Measurements from ENCODE around the gene ATAD3C. TPM values are rescaled to one million over a fixed set of nuclear protein-coding genes. Genes with fewer than 3 reads are reported as not detected.
A peak's percentile ranks its signal among the peaks of the same experiment; 100 is the strongest.

Gene ATAD3C
- total RNA-seq, 1 donor from 2014 or later, result 1.8 TPM

GRCh38 chr1:1400576-1401456 lies 48.7 kb upstream of the ATAD3C start:
- no peaks in the 10 kb centered on the region for H3K27me3 Mint-ChIP-seq (ENCODE audit: low read depth, unreplicated experiment)

GRCh38 chr1:1401457-1402010 lies 48.0 kb upstream of the ATAD3C start:
- H3K9me3 Mint-ChIP-seq (ENCODE audit: unreplicated experiment), result no peaks in the 10 kb centered on the region
- FAIRE-seq, result no peak
- no peaks in the 10 kb centered on the region for H3K27me3 Mint-ChIP-seq (ENCODE audit: low read depth, unreplicated experiment)
- TF ChIP-seq EZH2 (IDR thresholded peaks at IDR 0.05; ENCODE audit: insufficient read depth, low read length), result no peak
- no peak for TF ChIP-seq CTCF (IDR thresholded peaks at IDR 0.05; ENCODE audit: insufficient read depth, low read depth, low read length)
- peaks cover 40% of the 10 kb centered on the region for H3K4me1 Mint-ChIP-seq (ENCODE audit: low read depth, unreplicated experiment)
- H3K4me3 Mint-ChIP-seq (ENCODE audit: unreplicated experiment), result peak overlapping the region; percentile 92
- Histone ChIP-seq H3K9me3 (ENCODE audit: insufficient read depth, low read depth, low read length) (no peaks in the 10 kb centered on the region), H3K27me3 (ENCODE audit: insufficient read depth, low read length) (no peaks in the 10 kb centered on the region), H4K20me1 (ENCODE audit: insufficient read depth, low read length) (peaks cover 42% of the 10 kb centered on the region), H3K27ac (ENCODE audit: low read depth, low read length) (no peak overlapping the region), H3K4me3 (ENCODE audit: insufficient read depth, low read depth, low read length) (no peak overlapping the region), H2AFZ (ENCODE audit: low read depth, low read length) (no peak overlapping the region), H3K9ac (ENCODE audit: low read length) (peak overlapping the region; percentile 94), H3K36me3 (ENCODE audit: insufficient read depth, low read length) (peaks cover 33% of the 10 kb centered on the region), H3K4me2 (ENCODE audit: low read length) (peak overlapping the region; percentile 98), H3K4me1 (ENCODE audit: insufficient read depth, low read length) (peaks cover 40% of the 10 kb centered on the region), H3K79me2 (ENCODE audit: insufficient read depth, low read length) (peaks cover 86% of the 10 kb centered on the region)
- no peak for DNase-seq (ENCODE audit: low read depth)
- peaks cover 21% of the 10 kb centered on the region for H3K36me3 Mint-ChIP-seq (ENCODE audit: low read depth, unreplicated experiment)
- H3K27ac Mint-ChIP-seq (ENCODE audit: unreplicated experiment), result peak overlapping the region; percentile 90

More at GRCh38 chr1:1400576-1401456, 48.7 kb upstream of the ATAD3C start:
- Histone ChIP-seq H3K27ac (ENCODE audit: low read depth, low read length) (peak overlapping the region; percentile 73), H3K79me2 (ENCODE audit: insufficient read depth, low read length) (peaks cover 85% of the 10 kb centered on the region), H3K27me3 (ENCODE audit: insufficient read depth, low read length) (no peaks in the 10 kb centered on the region), H2AFZ (ENCODE audit: low read depth, low read length) (no peak overlapping the region), H3K4me2 (ENCODE audit: low read length) (peak overlapping the region; percentile 98), H4K20me1 (ENCODE audit: insufficient read depth, low read length) (peaks cover 42% of the 10 kb centered on the region), H3K9ac (ENCODE audit: low read length) (peak overlapping the region; percentile 94), H3K4me1 (ENCODE audit: insufficient read depth, low read length) (peaks cover 33% of the 10 kb centered on the region), H3K36me3 (ENCODE audit: insufficient read depth, low read length) (peaks cover 33% of the 10 kb centered on the region), H3K4me3 (ENCODE audit: insufficient read depth, low read depth, low read length) (peak overlapping the region; percentile 90), H3K9me3 (ENCODE audit: insufficient read depth, low read depth, low read length) (no peaks in the 10 kb centered on the region)
- Mint-ChIP-seq H3K9me3 (ENCODE audit: unreplicated experiment) (no peaks in the 10 kb centered on the region), H3K27ac (ENCODE audit: unreplicated experiment) (peak overlapping the region; percentile 90), H3K36me3 (ENCODE audit: low read depth, unreplicated experiment) (peaks cover 17% of the 10 kb centered on the region), H3K4me3 (ENCODE audit: unreplicated experiment) (peak overlapping the region; percentile 92), H3K4me1 (ENCODE audit: low read depth, unreplicated experiment) (peaks cover 38% of the 10 kb centered on the region)
- no peak for FAIRE-seq
- TF ChIP-seq CTCF (IDR thresholded peaks at IDR 0.05; ENCODE audit: insufficient read depth, low read depth, low read length) (no peak), EZH2 (IDR thresholded peaks at IDR 0.05; ENCODE audit: insufficient read depth, low read length) (no peak)
- no peak for DNase-seq (ENCODE audit: low read depth)
